Calu3 (cell line): ENCODE data around the gene SEPTIN11. TPM values are rescaled to one million over a fixed set of nuclear protein-coding genes. Genes with fewer than 3 reads are reported as not detected.

Experiments used
- BruUV-seq: library from RNA; stranded (reverse); fragments of 400-500 nt; replicated peaks from 2 replicates; lab custom pipeline; 2021; lab: Mats Ljungman, UMichigan
- CTCF ChIA-PET: fragments of 300-600 bp; sonication (Branson Sonifier 250); formaldehyde crosslinking; loops from one replicate; lab custom pipeline; 2022; ENCODE audit warnings: antibody characterized with exemption; lab: Charles Lee
- DNase-seq: peaks from one replicate; pipeline ENCODE4 v3.0.0; 2022
- H3K27ac Mint-ChIP-seq: one replicate; pipeline ENCODE4 v1.8.0; 2022; ENCODE audit warnings: mixed read lengths; ENCODE audit not compliant: unreplicated experiment
- H3K27me3 Mint-ChIP-seq: one replicate; pipeline ENCODE4 v1.8.0; 2022; ENCODE audit warnings: mixed read lengths; ENCODE audit not compliant: unreplicated experiment
- H3K36me3 Mint-ChIP-seq: one replicate; pipeline ENCODE4 v1.8.0; 2022; ENCODE audit warnings: mild to moderate bottlenecking, moderate library complexity, mixed read lengths; ENCODE audit not compliant: insufficient read depth, unreplicated experiment
- H3K4me1 Mint-ChIP-seq: one replicate; pipeline ENCODE4 v1.8.0; 2022; ENCODE audit warnings: mild to moderate bottlenecking, low read depth, mixed read lengths; ENCODE audit not compliant: unreplicated experiment
- H3K4me3 Mint-ChIP-seq: one replicate; pipeline ENCODE4 v1.8.0; 2022; ENCODE audit warnings: mild to moderate bottlenecking, low read depth, moderate library complexity, mixed read lengths; ENCODE audit not compliant: unreplicated experiment
- H3K9me3 Mint-ChIP-seq: one replicate; pipeline ENCODE4 v1.8.0; 2022; ENCODE audit warnings: low read depth, mixed read lengths; ENCODE audit not compliant: unreplicated experiment
- CTCF ChIP-seq: fragments of 200-600 bp; IDR thresholded peaks from one replicate; pipeline ENCODE4 v1.8.0; 2022; ENCODE audit warnings: antibody characterized with exemption; ENCODE audit not compliant: unreplicated experiment
- intact Hi-C: fragments of 100-400 bp; cut with micrococcal nuclease; formaldehyde crosslinking; loops from one replicate; pipeline ENCODE4 v1.10.0; 2022; ENCODE audit not compliant: unreplicated experiment
- total RNA-seq: library from RNA; stranded (reverse); gene quantifications from 2 replicates; pipeline ENCODE4 v1.2.3, GENCODE V29; 2022

SEPTIN11 gene
- total RNA-seq, 1 experiment from 2014 or later, result 56.2 TPM

- DNase-seq, result no peak
- CTCF ChIA-PET, result interaction anchor here (0.5 kb wide), 1 partner anchor 105 kb away, joined by 5 read pairs; no protein-coding TSS in a partner anchor
- BruUV-seq, result no TSS peak
Measured at GRCh38 chr4:76995776-76996175, 46.2 kb downstream of the SEPTIN11 start.

GRCh38 chr4:76996445-76996844 lies 46.9 kb downstream of the SEPTIN11 start:
- no peak for TF ChIP-seq CTCF
- Mint-ChIP-seq H3K27me3 (no peaks in the 10 kb centered on the region), H3K27ac (no peak overlapping the region), H3K4me1 (no peaks in the 10 kb centered on the region), H3K4me3 (no peak overlapping the region), H3K36me3 (no peaks in the 10 kb centered on the region), H3K9me3 (no peaks in the 10 kb centered on the region)
- intact Hi-C loops, result no loop called here
- CTCF ChIA-PET, result no interaction called here
- no peak for DNase-seq
- BruUV-seq, result no TSS peak

More at GRCh38 chr4:76995776-76996175, 46.2 kb downstream of the SEPTIN11 start:
- no peak for TF ChIP-seq CTCF
- intact Hi-C loops, result no loop called here
- Mint-ChIP-seq H3K4me1 (no peaks in the 10 kb centered on the region), H3K27ac (no peak overlapping the region), H3K4me3 (no peak overlapping the region), H3K36me3 (no peaks in the 10 kb centered on the region), H3K27me3 (no peaks in the 10 kb centered on the region), H3K9me3 (no peaks in the 10 kb centered on the region)

- no TSS peak for BruUV-seq
- no peak overlapping the region for H3K4me3 Mint-ChIP-seq
- no peak overlapping the region for H3K27ac Mint-ChIP-seq
- TF ChIP-seq CTCF, result no peak
- H3K4me1 Mint-ChIP-seq, result no peaks in the 10 kb centered on the region
- no peaks in the 10 kb centered on the region for H3K27me3 Mint-ChIP-seq
- CTCF ChIA-PET, result interaction anchor here (0.9 kb wide), 1 partner anchor 92 kb away, joined by 3 read pairs; no protein-coding TSS in a partner anchor
- H3K36me3 Mint-ChIP-seq, result no peaks in the 10 kb centered on the region
- DNase-seq, result no peak
- no peaks in the 10 kb centered on the region for H3K9me3 Mint-ChIP-seq
- intact Hi-C loops, result no loop called here
Measured at GRCh38 chr4:76997077-76997476, 47.5 kb downstream of the SEPTIN11 start.

- BruUV-seq, result no TSS peak
- no peaks in the 10 kb centered on the region for H3K4me1 Mint-ChIP-seq
- no peak for DNase-seq
- intact Hi-C loops, result no loop called here
- TF ChIP-seq CTCF, result no peak
- H3K27me3 Mint-ChIP-seq, result no peaks in the 10 kb centered on the region
- CTCF ChIA-PET, result interaction anchor here (0.9 kb wide), 1 partner anchor 91 kb away, joined by 3 read pairs; no protein-coding TSS in a partner anchor
- no peaks in the 10 kb centered on the region for H3K9me3 Mint-ChIP-seq
- no peaks in the 10 kb centered on the region for H3K36me3 Mint-ChIP-seq
- H3K27ac Mint-ChIP-seq, result no peak overlapping the region
- H3K4me3 Mint-ChIP-seq, result no peak overlapping the region
Measured at GRCh38 chr4:76997532-76997931, 48.0 kb downstream of the SEPTIN11 start.
